H1 (cell line): ENCODE data around the gene APP. TPM values are rescaled to one million over a fixed set of nuclear protein-coding genes. Genes with fewer than 3 reads are reported as not detected.

Experiments
- CTCF ChIA-PET: fragments of 300-600 bp; sonication (Branson Sonifier 250); formaldehyde crosslinking; loops from one replicate; lab custom pipeline; 2021; ENCODE audit not compliant: partially characterized antibody; lab: Charles Lee
- POLR2A ChIA-PET: fragments of 300-600 bp; sonication (Branson Sonifier 250); formaldehyde crosslinking; loops from one replicate; lab custom pipeline; 2021; ENCODE audit warnings: inconsistent platforms; ENCODE audit not compliant: partially characterized antibody; lab: Charles Lee
- DNase-seq, 2 experiments: peaks; one replicate each; pipeline versions ENCODE4 v3.0.0 to v3.0.0-alpha.2; 2010 to 2022; ENCODE audit warnings: low spot score in 2 of 2, low read depth in 1 of 2, mixed read lengths in 1 of 2
- FAIRE-seq: peaks from 2 replicates; lab custom pipeline; 2011; peaks lifted over from hg19 to GRCh38; lab: Jason Lieb, UNC
- H2AFZ ChIP-seq: 2 replicates; pipeline ENCODE4 v1.8.1; 2012; ENCODE audit warnings: low read length, inconsistent platforms
- H2AK5ac ChIP-seq: 2 replicates; pipeline ENCODE4 v1.6.1; 2013; ENCODE audit warnings: low read depth, low read length
- H2BK120ac ChIP-seq: replicated peaks from 2 replicates; pipeline ENCODE3; 2013; ENCODE audit warnings: low read depth, low read length, inconsistent platforms
- H2BK12ac ChIP-seq: 2 replicates; pipeline ENCODE4 v1.6.1; 2013; ENCODE audit warnings: low read depth, low read length
- H2BK15ac ChIP-seq: 2 replicates; pipeline ENCODE4 v1.6.1; 2013; ENCODE audit warnings: low read length
- H2BK20ac ChIP-seq: 2 replicates; pipeline ENCODE4 v1.6.1; 2013; ENCODE audit warnings: low read length
- H2BK5ac ChIP-seq: 2 replicates; pipeline ENCODE4 v1.6.1; 2013; ENCODE audit warnings: low read depth, low read length
- H3K14ac ChIP-seq: 2 replicates; pipeline ENCODE4 v1.6.1; 2013; ENCODE audit warnings: inconsistent platforms; ENCODE audit not compliant: insufficient read length
- H3K18ac ChIP-seq: 2 replicates; pipeline ENCODE4 v1.6.1; 2013; ENCODE audit warnings: low read length; ENCODE audit errors: extremely low read depth
- H3K23ac ChIP-seq: 2 replicates; pipeline ENCODE4 v1.6.1; 2013; ENCODE audit warnings: inconsistent platforms; ENCODE audit not compliant: insufficient read length
- H3K23me2 ChIP-seq: 2 replicates; pipeline ENCODE4 v1.6.1; 2013; ENCODE audit warnings: low read depth, low read length
- H3K27ac ChIP-seq: 2 replicates; pipeline ENCODE4 v1.6.1; 2011; ENCODE audit warnings: low read depth, low read length, inconsistent platforms
- H3K27me3 ChIP-seq, 4 experiments: replicated peaks in 1 of 4; 1 replicate in 1 of 4; 2 replicates in 3 of 4; pipeline versions ENCODE4 v1.6.1 to v1.8.1; 2011 to 2013; ENCODE audit warnings: low read length in 3 of 4, mild to moderate bottlenecking in 3 of 4, inconsistent platforms in 2 of 4, mixed read lengths in 2 of 4, moderate library complexity in 1 of 4; ENCODE audit not compliant: control insufficient read depth in 3 of 4, insufficient read depth in 3 of 4; ENCODE audit errors: extremely low read depth in 1 of 4
- H3K36me3 ChIP-seq, 4 experiments: 2 replicates each; pipeline versions ENCODE4 v1.6.1 to v1.8.1; 2011 to 2013; ENCODE audit warnings: mild to moderate bottlenecking in 4 of 4, low read length in 3 of 4, moderate library complexity in 2 of 4, control low read depth in 1 of 4, inconsistent platforms in 1 of 4; ENCODE audit not compliant: insufficient read depth in 4 of 4, control insufficient read depth in 2 of 4
- H3K4ac ChIP-seq: replicated peaks from 2 replicates; pipeline ENCODE3; 2013; ENCODE audit warnings: low read length, low read depth, mixed read lengths, inconsistent platforms; ENCODE audit not compliant: insufficient read length
- H3K4me1 ChIP-seq, 4 experiments: replicated peaks in 1 of 4; 1 replicate in 1 of 4; 2 replicates in 3 of 4; pipeline versions ENCODE4 v1.6.1 to v1.8.1; 2011 to 2013; ENCODE audit warnings: low read length in 3 of 4, inconsistent platforms in 2 of 4, mixed read lengths in 1 of 4; ENCODE audit not compliant: insufficient read depth in 4 of 4, control insufficient read depth in 3 of 4
- H3K4me2 ChIP-seq, 2 experiments: 2 replicates each; pipeline versions ENCODE4 v1.6.1 to v1.8.1; 2011 to 2013; ENCODE audit warnings: low read depth in 2 of 2, low read length in 2 of 2, control low read depth in 1 of 2, inconsistent platforms in 1 of 2, mild to moderate bottlenecking in 1 of 2; ENCODE audit not compliant: insufficient read depth in 1 of 2
- H3K4me3 ChIP-seq, 4 experiments: fragments of 200-600, 300-600 bp in 1 of 4; sonication (generic), shearing (Covaris generic), sonication (Bioruptor Twin) in 1 of 4; 2 replicates each; pipeline versions ENCODE4 v1.5.1 to v1.8.1; 2011 to 2016; ENCODE audit warnings: low read length in 4 of 4, low read depth in 3 of 4, control low read depth in 2 of 4, inconsistent platforms in 2 of 4, mild to moderate bottlenecking in 2 of 4, mixed read lengths in 1 of 4, moderate library complexity in 1 of 4; ENCODE audit not compliant: insufficient read depth in 2 of 4; ENCODE audit errors: extremely low read depth in 1 of 4
- H3K56ac ChIP-seq: replicated peaks from 2 replicates; pipeline ENCODE3; 2013; ENCODE audit warnings: low read depth, mild to moderate bottlenecking, mixed read lengths, low read length, inconsistent platforms; ENCODE audit not compliant: insufficient read length
- H3K79me1 ChIP-seq: 2 replicates; pipeline ENCODE4 v1.6.1; 2013; ENCODE audit warnings: low read depth, low read length, control low read depth
- H3K79me2 ChIP-seq, 2 experiments: 2 replicates each; pipeline versions ENCODE4 v1.6.1 to v1.8.1; 2012 to 2013; ENCODE audit warnings: low read length in 2 of 2, mild to moderate bottlenecking in 2 of 2, inconsistent platforms in 1 of 2; ENCODE audit not compliant: insufficient read depth in 2 of 2, control insufficient read depth in 1 of 2
- H3K9ac ChIP-seq, 4 experiments: replicated peaks in 1 of 4; 1 replicate in 1 of 4; 2 replicates in 3 of 4; pipeline versions ENCODE4 v1.6.1 to v1.8.1; 2011 to 2013; ENCODE audit warnings: low read depth in 3 of 4, low read length in 3 of 4, control low read depth in 2 of 4, mild to moderate bottlenecking in 2 of 4, moderate library complexity in 2 of 4, inconsistent platforms in 1 of 4; ENCODE audit errors: extremely low read depth in 1 of 4
- H3K9me3 ChIP-seq, 2 experiments: 2 replicates each; pipeline versions ENCODE4 v1.6.1 to v1.8.1; 2012 to 2013; ENCODE audit warnings: mild to moderate bottlenecking in 2 of 2, moderate library complexity in 2 of 2, control low read depth in 1 of 2, inconsistent platforms in 1 of 2, low read depth in 1 of 2, low read length in 1 of 2, mixed read lengths in 1 of 2; ENCODE audit not compliant: insufficient read depth in 2 of 2
- H4K20me1 ChIP-seq, 2 experiments: replicated peaks in 1 of 2; 2 replicates each; pipeline versions ENCODE3 to v1.8.1; 2011 to 2013; ENCODE audit warnings: inconsistent platforms in 2 of 2, low read length in 2 of 2, mild to moderate bottlenecking in 1 of 2; ENCODE audit not compliant: insufficient read depth in 2 of 2, control insufficient read depth in 1 of 2
- H4K5ac ChIP-seq: 2 replicates; pipeline ENCODE4 v1.6.1; 2013; ENCODE audit warnings: low read length, low read depth, mixed read lengths, inconsistent platforms; ENCODE audit not compliant: insufficient read length
- H4K8ac ChIP-seq: 2 replicates; pipeline ENCODE4 v1.8.0; 2013; ENCODE audit warnings: mild to moderate bottlenecking, moderate library complexity, low read length, inconsistent platforms; ENCODE audit not compliant: insufficient read depth; ENCODE audit errors: extremely low read depth
- H4K91ac ChIP-seq: replicated peaks from 2 replicates; pipeline ENCODE3; 2013; ENCODE audit warnings: low read length, mixed read lengths, inconsistent platforms; ENCODE audit not compliant: insufficient read length
- BCL11A ChIP-seq, 2 experiments: IDR thresholded peaks; one replicate each; pipeline ENCODE4 v1.6.1; 2011; ENCODE audit warnings: low read depth in 2 of 2, low read length in 2 of 2, mild to moderate bottlenecking in 2 of 2
- CEBPB ChIP-seq: IDR thresholded peaks from 2 replicates; pipeline ENCODE4 v1.6.1; 2012; ENCODE audit warnings: low read depth, low read length
- CHD2 ChIP-seq: IDR thresholded peaks from 2 replicates; pipeline ENCODE4 v1.6.1; 2012; ENCODE audit warnings: low read length, improper control_type of control experiment
- CREB1 ChIP-seq: IDR thresholded peaks from 2 replicates; pipeline ENCODE4 v1.6.1; 2012; ENCODE audit warnings: inconsistent platforms
- EP300 ChIP-seq, 2 experiments: IDR thresholded peaks; 1 replicate in 1 of 2; 2 replicates in 1 of 2; pipeline ENCODE4 v1.6.1; 2011 to 2012; ENCODE audit warnings: low read depth in 2 of 2, low read length in 2 of 2, mild to moderate bottlenecking in 2 of 2, borderline replicate concordance in 1 of 2, inconsistent platforms in 1 of 2, moderate library complexity in 1 of 2
- KDM5A ChIP-seq: fragments of 200-600 bp; IDR thresholded peaks from 2 replicates; pipeline ENCODE4 v1.7.1; 2012; ENCODE audit warnings: mild to moderate bottlenecking, low read length, inconsistent platforms, mixed read lengths
- PHF8 ChIP-seq: fragments of 200-600 bp; sonication (generic); conservative IDR thresholded peaks from 2 replicates; pipeline ENCODE4 v1.7.1; 2012; ENCODE audit warnings: low read depth, mild to moderate bottlenecking, inconsistent platforms, low read length, moderate library complexity
- POLR2A ChIP-seq, 2 experiments: IDR thresholded peaks; 1 replicate in 1 of 2; 2 replicates in 1 of 2; pipeline ENCODE4 v1.6.1; 2011; ENCODE audit warnings: low read depth in 2 of 2, low read length in 2 of 2, mild to moderate bottlenecking in 2 of 2; ENCODE audit errors: control extremely low read depth in 1 of 2
- POU5F1 ChIP-seq: IDR thresholded peaks from 2 replicates; pipeline ENCODE4 v1.6.1; 2011; ENCODE audit warnings: low read depth, mild to moderate bottlenecking, low read length, moderate library complexity
- RNF2 ChIP-seq: fragments of 200-900, 300-1000 bp; sonication (generic); IDR thresholded peaks from 2 replicates; pipeline ENCODE4 v1.7.1; 2016; ENCODE audit warnings: borderline replicate concordance, low read depth, mild to moderate bottlenecking, antibody characterized with exemption, low read length; ENCODE audit not compliant: poor library complexity, severe bottlenecking; ENCODE audit errors: missing control alignments
- TAF7 ChIP-seq: optimal IDR thresholded peaks from 2 replicates; pipeline ENCODE3; 2011; ENCODE audit warnings: low read depth, mild to moderate bottlenecking, inconsistent platforms, low read length, moderate library complexity, borderline replicate concordance
- ZNF274 ChIP-seq: IDR thresholded peaks from 2 replicates; pipeline ENCODE4 v1.7.0; 2012; ENCODE audit warnings: low read length, borderline replicate concordance; ENCODE audit errors: extremely low read depth
- WGBS, 2 experiments: shearing (Covaris generic) in 1 of 2; methylation state at CpG; one replicate each; pipeline versions ENCODE4 v1.1.6 to v1.1.7; 2013 to 2015; ENCODE audit warnings: low lambda C conversion rate in 2 of 2, mixed read lengths in 2 of 2, inconsistent platforms in 1 of 2, low coverage in 1 of 2, missing lambda C conversion rate in 1 of 2; ENCODE audit not compliant: insufficient replicate concordance in 2 of 2, insufficient coverage in 1 of 2, insufficient read length in 1 of 2; ENCODE audit errors: extremely low coverage in 1 of 2, missing lambda C conversion rate in 1 of 2; 5-methylcytosine and 5-hydroxymethylcytosine counted together
- polyA plus RNA-seq, 7 experiments: library from polyadenylated mRNA; depleted of rRNA in 3 of 7; stranded (reverse) in 5 of 7; unstranded in 2 of 7; fragments of >200 nt in 5 of 7; fragments of 200-250 nt in 2 of 7; gene quantifications; 1 replicate in 5 of 7; 2 replicates in 1 of 7; 4 replicates in 1 of 7; pipeline versions ENCODE4 v1.2.1 to v1.2.3, GENCODE V29; 2011 to 2013; ENCODE audit warnings: missing spikeins in 2 of 7, mixed read lengths in 2 of 7
- total RNA-seq: library from RNA; stranded (reverse); fragmentation: NEBNext Ultra II Directional; extraction: Animal tissue kit (Norgen Biotek cat#: 25700); gene quantifications from 2 replicates; pipeline ENCODE4 v1.2.1, GENCODE V29; 2021

APP gene
- total and polyA plus RNA-seq, 2 of the 8 experiments (the other 6 are each of a cell fraction or from before 2014, with no cell fraction given), result 375 to 551 TPM

DNA sequence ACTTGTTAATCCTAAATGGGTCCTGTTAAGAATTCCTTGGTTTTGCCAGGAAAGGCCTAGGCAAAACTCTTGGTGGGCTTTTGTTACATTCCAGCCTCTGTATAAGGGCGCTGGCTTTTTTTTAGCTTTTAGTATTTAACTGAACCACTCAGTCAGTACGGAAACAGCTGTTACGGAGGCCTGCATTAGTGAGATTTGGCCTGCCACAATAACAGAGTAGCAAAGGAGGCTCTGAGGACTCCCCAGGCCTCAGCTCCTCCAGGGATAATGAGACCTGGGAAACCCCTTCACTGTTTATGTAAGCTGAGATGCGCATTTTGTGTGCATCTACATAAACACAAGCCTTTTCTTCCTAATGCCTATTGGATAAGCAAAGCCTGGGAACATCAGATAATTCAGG lies 210.2 kb downstream of the APP start:
- no peak overlapping the region; the same call in 1 of the 2 replicates for H3K27ac ChIP-seq
- H3K18ac ChIP-seq, result peak overlapping the region; percentile 29; the same call in 1 of the 2 replicates
- H2BK12ac ChIP-seq, result no peak overlapping the region
- H2BK5ac ChIP-seq, result no peak overlapping the region; the same call in 1 of the 2 replicates
- H2AK5ac ChIP-seq, result no peak overlapping the region
- H4K20me1 ChIP-seq, result peaks cover 0 to 1% of the 10 kb centered on the region in 2 experiments
- no peak overlapping the region for H3K9ac ChIP-seq
- H2AFZ ChIP-seq, result no peak overlapping the region
- ChIA-PET POLR2A (interaction anchor here (0.9 kb wide), 1 partner anchor 38 kb away, joined by 5 read pairs; no protein-coding TSS in a partner anchor), CTCF (interaction anchor here (1.2 to 2.3 kb wide), 2 partner anchors 13 to 78 kb away, joined by 3 to 6 read pairs; no protein-coding TSS in a partner anchor)
- no peak overlapping the region for H2BK20ac ChIP-seq
- H4K5ac ChIP-seq, result no peak overlapping the region
- H3K79me2 ChIP-seq, result peaks cover 0 to 11% of the 10 kb centered on the region in 2 experiments; a peak in 2 of 4 replicates
- H4K91ac ChIP-seq, result no peak overlapping the region
- no peak overlapping the region for H3K14ac ChIP-seq
- H3K79me1 ChIP-seq, result no peaks in the 10 kb centered on the region; the same call in 1 of the 2 replicates
- no peak overlapping the region for H3K23ac ChIP-seq
- peaks cover 0 to 13% (median 5%) of the 10 kb centered on the region in 4 experiments; a peak in 4 of 7 replicates for H3K4me1 ChIP-seq
- H3K27me3 ChIP-seq, result no peaks in the 10 kb centered on the region
- H2BK15ac ChIP-seq, result no peak overlapping the region
- no peak for FAIRE-seq
- DNase-seq, result peak in 1 of 2 experiments; percentile 19
- H2BK120ac ChIP-seq, result no peak overlapping the region
- peak overlapping the region; percentile 49 to 56; a peak in 2 of 4 replicates for H3K4me2 ChIP-seq
- WGBS, 2 experiments, result 42% methylated on average over 4 of the region's 4 CpGs; no CpG with 5 or more reads in 1 of the 2 experiments
- H4K8ac ChIP-seq, result no peak overlapping the region
- peak overlapping the region in 1 of 4 experiments; percentile 19; a peak in 1 of 8 replicates for H3K4me3 ChIP-seq
- peaks cover 0 to 23% (median 18%) of the 10 kb centered on the region in 4 experiments; a peak in 6 of 8 replicates for H3K36me3 ChIP-seq
- no peaks in the 10 kb centered on the region for H3K9me3 ChIP-seq
- peak overlapping the region; percentile 87 for H3K4ac ChIP-seq
- H3K23me2 ChIP-seq, result no peaks in the 10 kb centered on the region
- no peak overlapping the region for H3K56ac ChIP-seq
- TF ChIP-seq POLR2A (IDR thresholded peaks at IDR 0.05; ENCODE audit: control extremely low read depth in 1 of 2, low read depth in 2 of 2, low read length in 2 of 2) (peak; percentile 25 to 49; a peak in 1 of 3 replicates), KDM5A (no peak), RNF2 (no peak), CEBPB (no peak), POU5F1 (peak; percentile 79; the same call in 1 of the 2 replicates), CREB1 (no peak), ZNF274 (no peak), TAF7 (no peak), PHF8 (no peak), BCL11A (IDR thresholded peaks at IDR 0.05; ENCODE audit: low read depth in 2 of 2, low read length in 2 of 2) (no peak), CHD2 (no peak), EP300 (IDR thresholded peaks at IDR 0.05; ENCODE audit: borderline replicate concordance in 1 of 2, low read depth in 2 of 2, low read length in 2 of 2) (peak in 1 of 2 experiments; percentile 43; a peak in 1 of 3 replicates)
